DOHH2 (cell line): ENCODE results near the gene RUNX2.

Experiments used
- H3F3A ChIP-seq: fragments of 200-600 bp; sonication (generic), shearing (Covaris generic); 2 replicates; pipeline ENCODE4 v1.6.0; 2016; ENCODE audit warnings: antibody characterized with exemption, mild to moderate bottlenecking; ENCODE audit not compliant: control insufficient read depth, insufficient read depth
- H3K27ac ChIP-seq: fragments of 200-600 bp; sonication (generic); 2 replicates; pipeline ENCODE4 v1.5.1; 2014; ENCODE audit warnings: low read depth, mild to moderate bottlenecking, low read length, moderate library complexity
- H3K27me3 ChIP-seq: fragments of 200-600 bp; sonication (generic); 2 replicates; pipeline ENCODE4 v1.6.1; 2014; ENCODE audit warnings: mild to moderate bottlenecking, low read length, mixed read lengths; ENCODE audit not compliant: control insufficient read depth
- H3K36me3 ChIP-seq: fragments of 200-600 bp; sonication (generic); 2 replicates; pipeline ENCODE4 v1.6.1; 2014; ENCODE audit warnings: mild to moderate bottlenecking, low read length, moderate library complexity, mixed read lengths; ENCODE audit not compliant: control insufficient read depth
- H3K4me1 ChIP-seq: fragments of 200-600 bp; sonication (generic); 2 replicates; pipeline ENCODE4 v1.6.1; 2014; ENCODE audit warnings: mild to moderate bottlenecking, low read length, mixed read lengths; ENCODE audit not compliant: control insufficient read depth
- H3K4me2 ChIP-seq: fragments of 200-600 bp; sonication (generic); 2 replicates; pipeline ENCODE4 v1.6.0; 2014; ENCODE audit warnings: mild to moderate bottlenecking, low read length, moderate library complexity
- H3K4me3 ChIP-seq: fragments of 200-600 bp; sonication (generic); 2 replicates; pipeline ENCODE4 v1.5.1; 2014; ENCODE audit warnings: mild to moderate bottlenecking, low read length, mixed read lengths
- H3K79me2 ChIP-seq: fragments of 200-600 bp; sonication (generic); 2 replicates; pipeline ENCODE4 v1.6.1; 2014; ENCODE audit warnings: mild to moderate bottlenecking, low read length, mixed read lengths; ENCODE audit not compliant: control insufficient read depth
- H3K9me2 ChIP-seq: fragments of 200-600 bp; sonication (generic); replicated peaks from 2 replicates; pipeline ENCODE4 v1.6.1; 2014; ENCODE audit warnings: mild to moderate bottlenecking, low read length, mixed read lengths; ENCODE audit not compliant: control insufficient read depth
- H3K9me3 ChIP-seq: fragments of 200-600 bp; sonication (generic); 2 replicates; pipeline ENCODE4 v1.6.1; 2014; ENCODE audit warnings: antibody characterized with exemption, low read length, mixed read lengths; ENCODE audit not compliant: control insufficient read depth, insufficient read depth
- H4K20me1 ChIP-seq: fragments of 200-600 bp; sonication (generic); 2 replicates; pipeline ENCODE4 v1.6.0; 2014; ENCODE audit warnings: low read depth, mild to moderate bottlenecking, antibody characterized with exemption, low read length, moderate library complexity; ENCODE audit not compliant: control insufficient read depth, insufficient read depth
- CTCF ChIP-seq: fragments of 200-600 bp; sonication (generic); IDR thresholded peaks from one replicate; pipeline ENCODE4 v1.5.1; 2014; ENCODE audit warnings: antibody characterized with exemption, mild to moderate bottlenecking, low read depth, low read length; ENCODE audit not compliant: poor library complexity, severe bottlenecking
- EZH2phosphoT487 ChIP-seq: fragments of 200-600 bp; sonication (generic); IDR thresholded peaks from 2 replicates; pipeline ENCODE4 v1.6.1; 2017; ENCODE audit warnings: borderline replicate concordance, mild to moderate bottlenecking, antibody characterized with exemption, low read length, moderate library complexity, mixed read lengths

The RUNX2 gene

GRCh38 chr6:45416700-45417099, 88.6 kb downstream of the RUNX2 start:
- Histone ChIP-seq H3K4me2 (no peak overlapping the region), H3K36me3 (no peaks in the 10 kb centered on the region), H3K9me2 (no peaks in the 10 kb centered on the region), H3K27ac (no peak overlapping the region), H3K27me3 (peaks cover 64% of the 10 kb centered on the region), H3K4me3 (no peak overlapping the region), H3K4me1 (peaks cover 22% of the 10 kb centered on the region), H4K20me1 (no peaks in the 10 kb centered on the region; the same call in 1 of the 2 replicates), H3F3A (no peaks in the 10 kb centered on the region), H3K9me3 (no peaks in the 10 kb centered on the region), H3K79me2 (no peaks in the 10 kb centered on the region)
- no peak for TF ChIP-seq EZH2phosphoT487
- no peak for TF ChIP-seq CTCF

GRCh38 chr6:45417436-45417835, 89.3 kb downstream of the RUNX2 start:
- no peaks in the 10 kb centered on the region for H3F3A ChIP-seq
- no peak for TF ChIP-seq CTCF
- no peak for TF ChIP-seq EZH2phosphoT487
- H3K4me3 ChIP-seq, result no peak overlapping the region
- H4K20me1 ChIP-seq, result no peaks in the 10 kb centered on the region; the same call in 1 of the 2 replicates
- peaks cover 70% of the 10 kb centered on the region for H3K27me3 ChIP-seq
- H3K4me2 ChIP-seq, result no peak overlapping the region
- no peaks in the 10 kb centered on the region for H3K9me2 ChIP-seq
- H3K36me3 ChIP-seq, result no peaks in the 10 kb centered on the region
- H3K9me3 ChIP-seq, result no peaks in the 10 kb centered on the region
- no peaks in the 10 kb centered on the region for H3K79me2 ChIP-seq
- H3K4me1 ChIP-seq, result peaks cover 27% of the 10 kb centered on the region
- H3K27ac ChIP-seq, result no peak overlapping the region

DNA sequence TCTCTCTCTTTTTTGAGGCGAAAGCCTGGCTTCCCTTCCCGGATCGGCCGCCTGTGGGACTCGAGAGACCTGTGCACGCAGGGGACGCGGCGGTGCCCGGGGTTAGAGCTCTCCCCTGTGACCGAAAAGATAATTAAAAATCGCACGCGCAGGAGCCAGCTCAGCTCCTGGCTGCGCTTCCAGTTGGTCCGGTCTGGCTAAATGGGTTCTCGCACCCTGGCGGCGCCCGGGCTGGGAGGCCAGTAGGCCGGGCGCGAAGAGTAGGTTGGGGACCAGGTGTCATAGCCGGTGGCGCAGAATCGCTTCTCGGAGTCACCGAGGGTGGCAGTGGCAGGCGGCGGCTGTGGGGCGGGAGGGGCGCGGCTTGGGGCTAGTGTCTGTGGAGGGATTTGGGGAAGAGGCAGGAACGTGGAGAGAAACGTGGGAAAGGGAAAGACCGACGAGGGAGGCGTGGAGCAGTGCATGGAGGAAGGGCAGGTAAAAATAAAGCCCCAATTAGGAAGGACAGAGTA, 91.5 kb downstream of the RUNX2 start:
- H3K27me3 ChIP-seq, result peaks cover 89% of the 10 kb centered on the region
- no peaks in the 10 kb centered on the region for H3K9me3 ChIP-seq
- H3K79me2 ChIP-seq, result no peaks in the 10 kb centered on the region
- no peak overlapping the region for H3K4me2 ChIP-seq
- TF ChIP-seq EZH2phosphoT487 (no peak), CTCF (no peak)
- no peaks in the 10 kb centered on the region for H3K36me3 ChIP-seq
- no peaks in the 10 kb centered on the region for H3K9me2 ChIP-seq
- peaks cover 34% of the 10 kb centered on the region for H3K4me1 ChIP-seq
- H3K4me3 ChIP-seq, result no peak overlapping the region
- peaks cover under 1% of the 10 kb centered on the region for H3F3A ChIP-seq
- H4K20me1 ChIP-seq, result no peaks in the 10 kb centered on the region; the same call in 1 of the 2 replicates
- no peak overlapping the region for H3K27ac ChIP-seq
